Gastroesophageal sphincter (tissue), 4 donors: ENCODE results near the gene BORCS6. TPM values are rescaled to one million over a fixed set of nuclear protein-coding genes. Genes with fewer than 3 reads are reported as not detected.

Source experiments
- ATAC-seq: fragments of 150-250 bp; one replicate; pipeline ENCODE4 v1.9.1; 2016; ENCODE audit warnings: mild to moderate bottlenecking, moderate library complexity
- H3K27ac ChIP-seq, 4 donors: fragments of 200-600 bp; sonication (generic) in 3 of 4; 1 replicate in 3 of 4; 2 replicates in 1 of 4; pipeline ENCODE4 v1.5.1; 2016 to 2019
- H3K27me3 ChIP-seq: fragments of 200-600 bp; sonication (generic); one replicate; pipeline ENCODE4 v1.5.1; 2019
- H3K36me3 ChIP-seq, 2 donors: fragments of 200-600 bp; sonication (generic); one replicate each; pipeline ENCODE4 v1.5.1; 2019; ENCODE audit warnings: control low read depth in 1 of 2
- H3K4me1 ChIP-seq, 3 donors: fragments of 200-600 bp; sonication (generic); 1 replicate in 2 of 3; 2 replicates in 1 of 3; pipeline ENCODE4 v1.5.1; 2016 to 2019; ENCODE audit warnings: control low read depth in 2 of 3
- H3K4me3 ChIP-seq, 2 donors: fragments of 200-600 bp; sonication (generic); one replicate each; pipeline ENCODE4 v1.5.1; 2019; ENCODE audit warnings: mild to moderate bottlenecking in 1 of 2, moderate library complexity in 1 of 2
- H3K9me3 ChIP-seq, 3 donors: fragments of 200-600 bp; sonication (generic); one replicate each; pipeline ENCODE4 v1.5.1; 2017 to 2019; ENCODE audit warnings: control low read depth in 2 of 3
- EP300 ChIP-seq: sonication (generic); formaldehyde crosslinking; IDR thresholded peaks from one replicate; pipeline ENCODE4 v1.6.1; 2017; ENCODE audit warnings: antibody characterized with exemption, mild to moderate bottlenecking
- POLR2A ChIP-seq, 2 donors: fragments of 450-650 bp; IDR thresholded peaks; one replicate each; pipeline ENCODE4 v1.6.1; 2017; ENCODE audit warnings: antibody characterized with exemption in 2 of 2, mild to moderate bottlenecking in 2 of 2, moderate library complexity in 1 of 2
- POLR2AphosphoS5 ChIP-seq: sonication (generic); formaldehyde crosslinking; IDR thresholded peaks from one replicate; pipeline ENCODE4 v1.6.1; 2017; ENCODE audit warnings: antibody characterized with exemption
- WGBS, 2 donors: methylation state at CpG; one replicate each; pipeline ENCODE4 v1.1.5; 2018; ENCODE audit warnings: low coverage in 1 of 2; 5-methylcytosine and 5-hydroxymethylcytosine counted together
- total RNA-seq, 4 donors: library from RNA; depleted of rRNA; stranded (reverse); fragments of >200 nt; gene quantifications; one replicate each; pipeline ENCODE4 v1.1.0, GENCODE V29; 2016
- TF ChIP-seq, protein P1 (sequence below), 4 experiments: fragments of 200-600 bp in 2 of 4; fragments of 450-650 bp in 2 of 4; sonication (generic) in 1 of 4; IDR thresholded peaks; one replicate each; pipeline ENCODE4 v1.5.1; 2017 to 2019; ENCODE audit warnings: antibody characterized with exemption in 4 of 4, mild to moderate bottlenecking in 2 of 4, moderate library complexity in 2 of 4

Gene BORCS6
- total RNA-seq, 4 donors from 2014 or later = 8.1 to 16.1 (median 12.4) TPM

DNA sequence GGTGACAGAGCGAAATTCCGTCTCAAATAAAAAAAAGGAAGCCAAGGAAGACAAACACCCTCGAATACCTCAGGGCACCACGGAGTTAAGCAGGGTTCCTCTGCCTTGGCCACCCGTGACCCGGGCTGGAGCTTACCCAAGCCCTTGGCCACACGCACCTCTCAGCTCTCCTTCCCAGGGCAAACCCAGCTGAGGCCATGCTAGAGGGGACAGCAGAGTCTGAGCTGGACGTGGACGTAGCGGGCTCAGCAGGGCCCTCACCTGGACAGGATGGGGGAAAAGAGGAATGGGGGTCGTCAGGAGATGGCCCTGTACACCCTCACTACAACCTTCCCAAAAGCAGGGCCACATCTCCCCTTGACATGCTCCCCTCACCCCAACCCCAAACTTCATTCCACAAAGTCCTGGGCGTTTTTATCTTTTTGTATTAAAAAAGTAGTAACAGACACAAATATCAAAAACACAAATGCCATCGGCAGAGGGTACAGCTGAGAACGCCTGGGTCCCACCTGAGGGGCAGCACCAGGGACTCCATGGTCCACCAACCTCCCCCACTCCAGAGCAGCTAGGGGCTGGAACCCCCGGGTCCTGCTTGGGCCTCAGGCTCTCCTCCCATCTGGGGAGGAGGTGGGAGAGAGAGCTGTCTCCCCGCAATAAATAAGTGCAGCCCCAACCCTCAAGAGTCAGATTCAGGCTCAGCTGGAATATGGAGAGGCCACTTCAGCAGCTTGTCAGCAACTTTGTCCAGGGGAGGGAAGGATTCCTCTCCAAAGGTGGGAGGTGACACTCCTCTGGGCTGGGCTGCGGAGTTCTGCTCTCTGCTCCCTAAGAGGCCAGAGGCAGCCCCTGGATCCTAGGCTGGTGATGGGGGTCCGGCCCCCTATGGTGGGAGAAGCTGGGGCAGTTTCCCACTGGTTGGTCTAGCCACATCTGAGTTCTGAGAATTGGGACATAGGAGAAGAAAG, 49.6 kb downstream of the BORCS6 start:
- ATAC-seq = no peak
- H3K9me3 ChIP-seq = no peaks in the 10 kb centered on the region
- peaks cover 3 to 62% of the 10 kb centered on the region in 2 donors for H3K36me3 ChIP-seq
- H3K4me3 ChIP-seq = peak overlapping the region in 1 of 2 donors; percentile 0
- TF ChIP-seq EP300 = no peak
- no peak for TF ChIP-seq POLR2AphosphoS5
- TF ChIP-seq, protein P1, sequence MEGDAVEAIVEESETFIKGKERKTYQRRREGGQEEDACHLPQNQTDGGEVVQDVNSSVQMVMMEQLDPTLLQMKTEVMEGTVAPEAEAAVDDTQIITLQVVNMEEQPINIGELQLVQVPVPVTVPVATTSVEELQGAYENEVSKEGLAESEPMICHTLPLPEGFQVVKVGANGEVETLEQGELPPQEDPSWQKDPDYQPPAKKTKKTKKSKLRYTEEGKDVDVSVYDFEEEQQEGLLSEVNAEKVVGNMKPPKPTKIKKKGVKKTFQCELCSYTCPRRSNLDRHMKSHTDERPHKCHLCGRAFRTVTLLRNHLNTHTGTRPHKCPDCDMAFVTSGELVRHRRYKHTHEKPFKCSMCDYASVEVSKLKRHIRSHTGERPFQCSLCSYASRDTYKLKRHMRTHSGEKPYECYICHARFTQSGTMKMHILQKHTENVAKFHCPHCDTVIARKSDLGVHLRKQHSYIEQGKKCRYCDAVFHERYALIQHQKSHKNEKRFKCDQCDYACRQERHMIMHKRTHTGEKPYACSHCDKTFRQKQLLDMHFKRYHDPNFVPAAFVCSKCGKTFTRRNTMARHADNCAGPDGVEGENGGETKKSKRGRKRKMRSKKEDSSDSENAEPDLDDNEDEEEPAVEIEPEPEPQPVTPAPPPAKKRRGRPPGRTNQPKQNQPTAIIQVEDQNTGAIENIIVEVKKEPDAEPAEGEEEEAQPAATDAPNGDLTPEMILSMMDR (IDR thresholded peaks at IDR 0.05) = no peak
- TF ChIP-seq POLR2A (IDR thresholded peaks at IDR 0.05) = no peak
- no peaks in the 10 kb centered on the region for H3K27me3 ChIP-seq
- 64 to 80% methylated on average over 1 to 7 of the region's 18 CpGs for whole genome bisulfite sequencing, 2 donors
- peak overlapping the region; percentile 88 to 100 (median 99) for H3K27ac ChIP-seq
- H3K4me1 ChIP-seq = peaks cover 0 to 76% (median 9%) of the 10 kb centered on the region in 3 donors

DNA sequence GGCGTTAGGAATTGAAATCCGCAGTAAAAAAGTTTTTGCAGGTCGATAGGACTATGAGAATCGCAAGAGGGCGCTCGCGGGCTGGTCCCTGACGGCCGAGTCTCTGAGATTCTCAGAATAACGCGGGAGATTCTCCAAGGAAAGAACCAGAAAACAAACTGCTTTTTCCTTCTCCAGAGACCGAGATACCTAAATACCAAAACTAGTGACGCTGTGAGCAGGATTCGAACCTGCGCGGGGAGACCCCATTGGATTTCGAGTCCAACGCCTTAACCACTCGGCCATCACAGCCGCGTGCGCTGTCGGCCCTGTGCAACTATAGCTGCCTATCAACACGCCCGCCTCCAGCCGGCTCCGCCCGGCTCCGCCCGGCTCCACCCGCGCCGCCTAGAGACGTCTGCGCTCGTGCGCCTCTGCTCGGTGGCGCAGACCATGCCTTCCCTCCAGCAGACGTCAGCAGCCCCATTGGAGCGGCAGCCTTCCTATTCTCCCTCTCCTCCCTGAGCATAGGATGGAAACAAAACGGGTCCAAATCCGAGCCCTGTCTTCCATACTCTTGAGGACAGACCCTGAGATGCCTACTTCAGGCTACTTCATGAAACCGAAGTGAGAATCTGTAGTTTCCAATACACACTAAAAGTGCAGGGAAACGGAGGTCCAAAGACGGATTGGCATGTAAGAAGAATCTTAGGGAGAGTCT, 51.2 kb downstream of the BORCS6 start:
- TF ChIP-seq POLR2AphosphoS5 = peak; percentile 81
- TF ChIP-seq, protein P1 (IDR thresholded peaks at IDR 0.05) = peak in 3 of 4 experiments; percentile 82 to 95 (median 94)
- TF ChIP-seq POLR2A (IDR thresholded peaks at IDR 0.05) = peak; percentile 84 to 85
- TF ChIP-seq EP300 = no peak
- 0 to 1% methylated on average over 17 to 18 of the region's 46 CpGs for WGBS, 2 donors
- Histone ChIP-seq H3K9me3 (no peaks in the 10 kb centered on the region), H3K4me3 (peak overlapping the region in 1 of 2 donors; percentile 21), H3K27me3 (no peaks in the 10 kb centered on the region), H3K27ac (peak overlapping the region; percentile 88 to 100 (median 99)), H3K4me1 (peaks cover 0 to 61% (median 9%) of the 10 kb centered on the region in 3 donors), H3K36me3 (peaks cover 3 to 46% of the 10 kb centered on the region in 2 donors)
- peak; percentile 93 for ATAC-seq

DNA sequence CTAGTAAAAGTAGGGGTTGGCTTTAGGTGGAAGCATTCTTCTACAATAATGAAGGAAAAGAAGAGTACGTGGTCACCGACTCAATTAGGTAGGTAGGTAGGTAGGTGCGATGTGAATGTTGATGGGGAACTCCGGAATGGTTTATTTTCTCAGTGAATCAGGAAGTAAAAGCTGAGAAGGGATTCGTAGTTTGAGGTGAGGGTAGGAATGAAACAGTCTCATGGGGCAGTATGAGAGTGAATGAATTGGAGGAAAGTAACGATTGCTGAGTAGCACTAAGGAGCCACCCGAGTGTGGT, 51.7 kb downstream of the BORCS6 start:
- peak overlapping the region; percentile 88 to 100 (median 99) for H3K27ac ChIP-seq
- peaks cover 0 to 56% (median 9%) of the 10 kb centered on the region in 3 donors for H3K4me1 ChIP-seq
- ATAC-seq = no peak
- H3K27me3 ChIP-seq = no peaks in the 10 kb centered on the region
- TF ChIP-seq POLR2AphosphoS5 (no peak), POLR2A (IDR thresholded peaks at IDR 0.05) (no peak), EP300 (no peak)
- TF ChIP-seq, protein P1 (IDR thresholded peaks at IDR 0.05) = no peak
- H3K4me3 ChIP-seq = peak overlapping the region in 1 of 2 donors; percentile 21
- no peaks in the 10 kb centered on the region for H3K9me3 ChIP-seq
- WGBS, 2 donors = 0 to 1% methylated on average over 3 to 7 of the region's 7 CpGs
- H3K36me3 ChIP-seq = peaks cover 3 to 41% of the 10 kb centered on the region in 2 donors

Other genes starting within 250 kb of the BORCS6 start
- not detected for gene GUCY2D, start 187.6 kb downstream of the BORCS6 start, total RNA-seq
- 1 to 10 TPM in 3 of 4 donors, under 1 TPM in 1; 0.69 to 5.6 (median 2.8) TPM for gene ALOX15B, start 151.1 kb downstream of the BORCS6 start, total RNA-seq
- gene ALOX12B, start 102.5 kb downstream of the BORCS6 start, total RNA-seq = under 1 TPM in 1 of 4 donors, not detected in 3; 0.17 TPM
- under 1 TPM in 1 of 4 donors, not detected in 3; 0.37 TPM for gene ALOXE3, start 71.7 kb downstream of the BORCS6 start, total RNA-seq
- gene HES7, start 66.1 kb downstream of the BORCS6 start, total RNA-seq = under 1 TPM in 2 of 4 donors, not detected in 2; 0.89 to 0.94 TPM
- gene PER1, start 37.8 kb downstream of the BORCS6 start, total RNA-seq = 100 to 1,000 TPM in 3 of 4 donors, 10 to 100 TPM in 1; 67.1 to 188 (median 136) TPM
- gene VAMP2, start 27.2 kb downstream of the BORCS6 start, total RNA-seq = 10 to 100 TPM; 14.6 to 39.8 (median 33.4) TPM
- gene TMEM107, start 13.8 kb downstream of the BORCS6 start, total RNA-seq = 10 to 100 TPM; 11.2 to 18.8 (median 15.5) TPM
- gene AURKB, start 20.4 kb upstream of the BORCS6 start, total RNA-seq = 1 to 10 TPM in 2 of 4 donors, under 1 TPM in 2; 0.54 to 5.3 (median 2.4) TPM
- gene CTC1, start 57.9 kb upstream of the BORCS6 start, total RNA-seq = 10 to 100 TPM; 10.8 to 33.9 (median 14.7) TPM
- 10 to 100 TPM; 10.8 to 28.9 (median 16.0) TPM for gene PFAS, start 59.1 kb upstream of the BORCS6 start, total RNA-seq
- 10 to 100 TPM; 28.5 to 34.6 (median 30.1) TPM for gene RANGRF, start 98.5 kb upstream of the BORCS6 start, total RNA-seq
- 1 to 10 TPM in 3 of 4 donors, under 1 TPM in 1; 0.35 to 6.1 (median 3.4) TPM for gene SLC25A35, start 105.2 kb upstream of the BORCS6 start, total RNA-seq
- 10 to 100 TPM in 2 of 4 donors, 1 to 10 TPM in 2; 4.4 to 25.4 (median 16.2) TPM for gene ARHGEF15, start 120.1 kb upstream of the BORCS6 start, total RNA-seq
- gene ODF4, start 149.7 kb upstream of the BORCS6 start, total RNA-seq = not detected
- gene RPL26, start 193.0 kb upstream of the BORCS6 start, total RNA-seq = 1,000 to 10,000 TPM; 1,787 to 4,050 (median 3,181) TPM
- under 1 TPM in 2 of 4 donors, not detected in 2; 0.15 to 0.23 TPM for gene RNF222, start 207.6 kb upstream of the BORCS6 start, total RNA-seq
- gene NDEL1, start 245.7 kb upstream of the BORCS6 start, total RNA-seq = 10 to 100 TPM; 58.1 to 67.3 (median 63.4) TPM